ENCODE results near the gene INSM2. TPM values are rescaled to one million over a fixed set of nuclear protein-coding genes. Genes with fewer than 3 reads are reported as not detected.

Gene INSM2, protein sequence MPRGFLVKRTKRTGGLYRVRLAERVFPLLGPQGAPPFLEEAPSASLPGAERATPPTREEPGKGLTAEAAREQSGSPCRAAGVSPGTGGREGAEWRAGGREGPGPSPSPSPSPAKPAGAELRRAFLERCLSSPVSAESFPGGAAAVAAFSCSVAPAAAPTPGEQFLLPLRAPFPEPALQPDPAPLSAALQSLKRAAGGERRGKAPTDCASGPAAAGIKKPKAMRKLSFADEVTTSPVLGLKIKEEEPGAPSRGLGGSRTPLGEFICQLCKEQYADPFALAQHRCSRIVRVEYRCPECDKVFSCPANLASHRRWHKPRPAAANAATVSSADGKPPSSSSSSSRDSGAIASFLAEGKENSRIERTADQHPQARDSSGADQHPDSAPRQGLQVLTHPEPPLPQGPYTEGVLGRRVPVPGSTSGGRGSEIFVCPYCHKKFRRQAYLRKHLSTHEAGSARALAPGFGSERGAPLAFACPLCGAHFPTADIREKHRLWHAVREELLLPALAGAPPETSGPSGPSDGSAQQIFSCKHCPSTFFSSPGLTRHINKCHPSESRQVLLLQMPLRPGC
- total RNA-seq, result not detected

DNA sequence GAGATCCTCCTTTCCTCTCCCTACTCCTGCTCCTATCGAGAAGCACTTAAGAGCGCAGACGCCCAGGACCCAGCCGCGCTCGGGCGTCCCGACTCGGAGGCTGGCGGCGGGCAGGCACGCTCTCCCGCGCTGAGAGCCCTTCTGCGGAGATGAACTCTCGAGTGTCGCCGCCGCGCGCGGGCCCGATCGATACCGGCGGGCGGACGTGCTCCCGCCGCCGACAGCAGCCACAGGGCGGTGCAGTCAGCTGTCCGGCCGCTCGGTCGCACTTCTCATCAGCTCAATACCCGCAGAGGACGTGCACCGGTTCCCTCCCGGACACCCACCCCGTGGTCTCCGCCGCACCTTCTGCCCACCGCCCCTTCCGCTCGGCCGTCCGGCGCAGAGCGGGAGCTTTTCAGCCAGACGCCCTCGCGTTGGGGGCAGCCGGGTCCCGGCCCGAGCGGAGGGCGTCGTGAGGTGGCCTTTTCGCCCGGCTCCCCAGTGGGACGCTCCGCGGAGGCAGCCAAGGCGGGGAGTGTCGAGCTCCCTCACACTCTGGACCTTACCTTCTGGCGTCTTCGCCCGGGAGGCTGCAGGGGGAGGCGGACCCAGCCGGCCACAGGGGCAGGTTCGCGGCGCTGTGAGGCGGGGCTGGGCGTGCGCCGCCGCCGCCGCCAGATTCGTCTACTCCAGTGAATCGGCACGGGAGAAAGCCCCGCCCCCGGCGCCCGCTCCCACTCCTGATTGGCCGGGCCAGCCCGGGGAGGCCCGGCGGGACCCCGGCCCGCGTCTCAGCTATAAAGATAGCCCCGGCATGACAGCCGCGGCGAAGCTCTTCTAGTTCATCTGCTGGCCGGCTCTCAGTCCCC, at the start of gene INSM2:
Gene INSM2 (plus strand): TSS at position 808 of the 851 bp plus-strand sequence. CDS start 89 bp downstream, outside the sequence.
- peak within 1 kb of the TSS; percentile 16 to 72 (median 69) for H3K4me3 ChIP-seq (ENCODE audit: low read length in 3 of 3)
- no peak within 1 kb of the TSS for H3K9ac ChIP-seq (ENCODE audit: low read depth in 1 of 3, low read length in 3 of 3)
- H3K36me3 ChIP-seq (ENCODE audit: control insufficient read depth in 3 of 3, insufficient read depth in 3 of 3, low read length in 3 of 3), result no peaks in the 10 kb centered on the region
- peaks cover 6 to 23% (median 17%) of the 10 kb centered on the region in 3 donors for H3K4me1 ChIP-seq (ENCODE audit: control insufficient read depth in 3 of 3, insufficient read depth in 3 of 3, low read length in 3 of 3)
- no peak within 1 kb of the TSS for H3K27ac ChIP-seq (ENCODE audit: low read depth, low read length)
- H3K9me3 ChIP-seq (ENCODE audit: control insufficient read depth in 3 of 3, low read length in 3 of 3), result no peaks in the 10 kb centered on the region
- peaks cover 34 to 42% (median 36%) of the 10 kb centered on the region in 3 donors for H3K27me3 ChIP-seq (ENCODE audit: control insufficient read depth in 3 of 3, insufficient read depth in 3 of 3, low read length in 3 of 3)

DNA sequence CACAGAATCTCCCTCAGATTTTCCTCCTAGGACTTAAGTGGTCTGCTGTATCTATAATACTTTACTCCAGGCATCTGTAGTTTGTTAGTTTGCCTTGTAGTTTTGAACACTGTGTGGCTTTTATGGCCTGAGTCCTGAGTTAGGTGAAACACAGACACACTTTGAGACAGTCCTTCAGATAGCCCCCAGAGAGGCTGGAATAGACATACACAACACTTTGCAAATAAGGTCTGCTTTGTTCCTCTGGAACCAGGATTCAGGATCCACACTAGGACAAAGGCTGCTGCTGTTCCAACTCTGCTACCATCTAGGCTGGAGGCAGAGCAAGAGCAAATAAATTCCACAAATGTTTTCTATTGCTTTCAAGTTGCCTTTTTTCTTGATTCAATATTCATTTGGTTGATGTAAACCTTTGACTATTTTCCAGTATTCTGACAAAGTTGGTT, 41.4 kb upstream of the INSM2 start:
- no peaks in the 10 kb centered on the region for H3K36me3 ChIP-seq (ENCODE audit: control insufficient read depth in 3 of 3, insufficient read depth in 3 of 3, low read length in 3 of 3)
- no peak overlapping the region for H3K9ac ChIP-seq (ENCODE audit: low read depth in 1 of 3, low read length in 3 of 3)
- H3K27me3 ChIP-seq (ENCODE audit: control insufficient read depth in 3 of 3, insufficient read depth in 3 of 3, low read length in 3 of 3), result no peaks in the 10 kb centered on the region
- peaks cover 0 to 4% (median 2%) of the 10 kb centered on the region in 3 donors for H3K9me3 ChIP-seq (ENCODE audit: control insufficient read depth in 3 of 3, low read length in 3 of 3)
- H3K27ac ChIP-seq (ENCODE audit: low read depth, low read length), result no peak overlapping the region
- H3K4me3 ChIP-seq (ENCODE audit: low read length in 3 of 3), result no peak overlapping the region
- no peaks in the 10 kb centered on the region for H3K4me1 ChIP-seq (ENCODE audit: control insufficient read depth in 3 of 3, insufficient read depth in 3 of 3, low read length in 3 of 3)

DNA sequence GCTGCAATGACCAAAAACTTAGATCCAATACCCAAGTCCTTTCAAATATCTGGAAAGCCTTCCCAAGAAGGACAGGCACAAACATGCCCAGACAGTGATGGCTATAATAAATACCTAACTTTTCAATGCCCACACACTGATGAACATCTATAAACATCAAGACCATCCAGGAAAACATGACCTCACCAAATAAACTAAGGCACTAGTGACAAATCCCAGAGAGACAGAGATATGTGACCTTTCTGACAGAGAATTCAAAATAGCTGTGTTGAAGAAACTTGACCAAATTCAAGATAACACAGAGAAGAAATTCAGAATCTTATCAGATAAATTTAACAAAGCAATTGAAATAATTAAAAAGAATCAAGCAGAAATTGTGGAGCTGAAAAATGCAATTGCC, 38.7 kb upstream of the INSM2 start:
- Histone ChIP-seq H3K9ac (ENCODE audit: low read depth in 1 of 3, low read length in 3 of 3) (no peak overlapping the region), H3K36me3 (ENCODE audit: control insufficient read depth in 3 of 3, insufficient read depth in 3 of 3, low read length in 3 of 3) (no peaks in the 10 kb centered on the region), H3K27ac (ENCODE audit: low read depth, low read length) (no peak overlapping the region), H3K4me1 (ENCODE audit: control insufficient read depth in 3 of 3, insufficient read depth in 3 of 3, low read length in 3 of 3) (no peaks in the 10 kb centered on the region), H3K27me3 (ENCODE audit: control insufficient read depth in 3 of 3, insufficient read depth in 3 of 3, low read length in 3 of 3) (no peaks in the 10 kb centered on the region), H3K4me3 (ENCODE audit: low read length in 3 of 3) (no peak overlapping the region), H3K9me3 (ENCODE audit: control insufficient read depth in 3 of 3, low read length in 3 of 3) (peaks cover 0 to 4% (median 2%) of the 10 kb centered on the region in 3 donors)

GRCh38 chr14:35499180-35499579, 34.8 kb upstream of the INSM2 start:
- Histone ChIP-seq H3K4me3 (ENCODE audit: low read length in 3 of 3) (no peak overlapping the region), H3K4me1 (ENCODE audit: control insufficient read depth in 3 of 3, insufficient read depth in 3 of 3, low read length in 3 of 3) (no peaks in the 10 kb centered on the region), H3K27ac (ENCODE audit: low read depth, low read length) (no peak overlapping the region), H3K27me3 (ENCODE audit: control insufficient read depth in 3 of 3, insufficient read depth in 3 of 3, low read length in 3 of 3) (no peaks in the 10 kb centered on the region), H3K9ac (ENCODE audit: low read depth in 1 of 3, low read length in 3 of 3) (no peak overlapping the region), H3K9me3 (ENCODE audit: control insufficient read depth in 3 of 3, low read length in 3 of 3) (no peaks in the 10 kb centered on the region), H3K36me3 (ENCODE audit: control insufficient read depth in 3 of 3, insufficient read depth in 3 of 3, low read length in 3 of 3) (no peaks in the 10 kb centered on the region)

DNA sequence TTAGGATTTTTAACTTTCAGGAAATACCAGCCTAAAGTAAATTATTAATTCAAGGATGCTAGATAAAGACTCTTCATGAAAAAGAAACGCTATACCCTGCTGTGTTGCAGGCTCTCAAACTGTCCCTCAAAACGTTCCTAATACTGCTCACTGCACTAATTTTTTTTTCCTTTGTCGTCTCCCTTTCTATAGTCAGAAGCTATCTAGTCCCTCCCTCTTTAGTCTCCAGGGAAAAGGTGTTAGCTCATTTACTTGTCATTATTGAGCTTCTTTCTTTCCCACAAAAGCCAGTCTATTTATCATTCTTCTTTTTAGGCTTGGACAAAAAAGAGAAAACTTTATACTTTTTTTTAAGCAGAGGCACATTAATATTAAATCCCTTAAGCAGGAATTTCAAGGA, 30.3 kb upstream of the INSM2 start:
- no peaks in the 10 kb centered on the region for H3K4me1 ChIP-seq (ENCODE audit: control insufficient read depth in 3 of 3, insufficient read depth in 3 of 3, low read length in 3 of 3)
- no peak overlapping the region for H3K4me3 ChIP-seq (ENCODE audit: low read length in 3 of 3)
- no peak overlapping the region for H3K9ac ChIP-seq (ENCODE audit: low read depth in 1 of 3, low read length in 3 of 3)
- H3K9me3 ChIP-seq (ENCODE audit: control insufficient read depth in 3 of 3, low read length in 3 of 3), result no peaks in the 10 kb centered on the region
- H3K27me3 ChIP-seq (ENCODE audit: control insufficient read depth in 3 of 3, insufficient read depth in 3 of 3, low read length in 3 of 3), result no peaks in the 10 kb centered on the region
- no peaks in the 10 kb centered on the region for H3K36me3 ChIP-seq (ENCODE audit: control insufficient read depth in 3 of 3, insufficient read depth in 3 of 3, low read length in 3 of 3)
- H3K27ac ChIP-seq (ENCODE audit: low read depth, low read length), result no peak overlapping the region

GRCh38 chr14:35504260-35504659, 29.7 kb upstream of the INSM2 start:
- Histone ChIP-seq H3K9me3 (ENCODE audit: control insufficient read depth in 3 of 3, low read length in 3 of 3) (no peaks in the 10 kb centered on the region), H3K36me3 (ENCODE audit: control insufficient read depth in 3 of 3, insufficient read depth in 3 of 3, low read length in 3 of 3) (no peaks in the 10 kb centered on the region), H3K4me1 (ENCODE audit: control insufficient read depth in 3 of 3, insufficient read depth in 3 of 3, low read length in 3 of 3) (no peaks in the 10 kb centered on the region), H3K9ac (ENCODE audit: low read depth in 1 of 3, low read length in 3 of 3) (no peak overlapping the region), H3K27ac (ENCODE audit: low read depth, low read length) (no peak overlapping the region), H3K4me3 (ENCODE audit: low read length in 3 of 3) (no peak overlapping the region), H3K27me3 (ENCODE audit: control insufficient read depth in 3 of 3, insufficient read depth in 3 of 3, low read length in 3 of 3) (no peaks in the 10 kb centered on the region)

DNA sequence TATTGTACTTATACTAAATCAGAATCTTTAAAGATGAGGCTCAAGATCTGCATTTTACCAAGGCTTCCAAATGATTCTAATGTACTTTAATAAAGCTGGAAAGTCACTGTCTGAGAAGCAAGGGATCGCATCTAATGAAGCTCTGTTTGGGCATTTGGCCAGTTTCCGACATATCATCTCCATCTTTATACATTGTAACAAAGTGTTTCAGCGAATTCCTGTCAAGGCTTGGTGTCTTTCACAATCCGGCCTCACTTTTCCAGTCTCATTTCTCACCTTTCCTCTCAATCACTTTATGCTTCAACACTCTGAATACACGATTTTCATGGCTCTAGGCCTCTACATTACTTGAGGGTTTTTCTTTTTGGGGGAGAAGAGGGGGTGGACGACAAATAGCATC, 27.5 kb upstream of the INSM2 start:
- H3K4me1 ChIP-seq (ENCODE audit: control insufficient read depth in 3 of 3, insufficient read depth in 3 of 3, low read length in 3 of 3), result no peaks in the 10 kb centered on the region
- H3K9me3 ChIP-seq (ENCODE audit: control insufficient read depth in 3 of 3, low read length in 3 of 3), result no peaks in the 10 kb centered on the region
- H3K36me3 ChIP-seq (ENCODE audit: control insufficient read depth in 3 of 3, insufficient read depth in 3 of 3, low read length in 3 of 3), result no peaks in the 10 kb centered on the region
- H3K27ac ChIP-seq (ENCODE audit: low read depth, low read length), result no peak overlapping the region
- H3K9ac ChIP-seq (ENCODE audit: low read depth in 1 of 3, low read length in 3 of 3), result no peak overlapping the region
- no peaks in the 10 kb centered on the region for H3K27me3 ChIP-seq (ENCODE audit: control insufficient read depth in 3 of 3, insufficient read depth in 3 of 3, low read length in 3 of 3)
- H3K4me3 ChIP-seq (ENCODE audit: low read length in 3 of 3), result no peak overlapping the region

DNA sequence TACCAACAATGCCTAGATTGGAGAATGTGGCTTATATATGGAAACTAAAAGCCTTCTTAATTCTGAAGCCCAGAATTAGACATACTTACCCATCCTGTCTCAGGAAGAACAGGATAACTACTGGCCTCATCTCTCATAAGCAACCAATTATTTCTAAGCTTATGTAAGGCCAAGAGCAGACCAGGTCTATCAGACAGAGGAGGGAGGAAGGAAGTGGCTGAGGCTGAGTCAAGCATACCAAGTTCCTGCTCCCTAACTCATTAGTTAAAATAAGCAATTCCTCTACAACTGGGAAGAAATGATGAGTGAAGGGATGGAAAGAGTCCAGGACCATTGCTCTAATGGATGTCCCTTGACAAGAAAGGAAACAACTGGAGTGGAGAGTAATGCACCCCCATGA, 27.0 kb upstream of the INSM2 start:
- H3K27ac ChIP-seq (ENCODE audit: low read depth, low read length), result no peak overlapping the region
- no peak overlapping the region for H3K9ac ChIP-seq (ENCODE audit: low read depth in 1 of 3, low read length in 3 of 3)
- no peaks in the 10 kb centered on the region for H3K27me3 ChIP-seq (ENCODE audit: control insufficient read depth in 3 of 3, insufficient read depth in 3 of 3, low read length in 3 of 3)

DNA sequence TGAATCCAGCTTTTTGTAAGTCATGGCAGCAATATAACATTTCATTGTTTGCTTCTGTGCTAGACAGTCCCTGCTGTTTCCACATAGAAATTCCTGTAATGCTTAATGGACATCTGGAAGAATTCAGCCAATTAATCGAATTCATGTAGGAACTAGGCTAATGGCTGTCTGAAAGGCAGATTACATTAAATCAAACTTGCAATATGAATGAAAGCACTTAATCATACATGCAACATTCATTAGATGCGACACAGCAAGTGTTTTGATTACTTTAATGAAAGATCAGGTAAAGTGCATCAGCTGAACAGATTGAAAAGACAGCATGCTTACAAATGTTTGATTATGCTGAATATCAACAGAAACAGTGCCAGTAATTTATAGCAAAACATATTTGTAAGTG, 24.1 kb upstream of the INSM2 start:
- H3K36me3 ChIP-seq (ENCODE audit: control insufficient read depth in 3 of 3, insufficient read depth in 3 of 3, low read length in 3 of 3), result no peaks in the 10 kb centered on the region
- H3K4me3 ChIP-seq (ENCODE audit: low read length in 3 of 3), result no peak overlapping the region
- H3K27ac ChIP-seq (ENCODE audit: low read depth, low read length), result no peak overlapping the region
- H3K4me1 ChIP-seq (ENCODE audit: control insufficient read depth in 3 of 3, insufficient read depth in 3 of 3, low read length in 3 of 3), result no peaks in the 10 kb centered on the region
- H3K9ac ChIP-seq (ENCODE audit: low read depth in 1 of 3, low read length in 3 of 3), result no peak overlapping the region
- no peaks in the 10 kb centered on the region for H3K27me3 ChIP-seq (ENCODE audit: control insufficient read depth in 3 of 3, insufficient read depth in 3 of 3, low read length in 3 of 3)
- H3K9me3 ChIP-seq (ENCODE audit: control insufficient read depth in 3 of 3, low read length in 3 of 3), result no peaks in the 10 kb centered on the region

More for the DNA sequence above, 27.0 kb upstream of the INSM2 start:
- Histone ChIP-seq H3K4me3 (ENCODE audit: low read length in 3 of 3) (no peak overlapping the region), H3K4me1 (ENCODE audit: control insufficient read depth in 3 of 3, insufficient read depth in 3 of 3, low read length in 3 of 3) (no peaks in the 10 kb centered on the region), H3K9me3 (ENCODE audit: control insufficient read depth in 3 of 3, low read length in 3 of 3) (no peaks in the 10 kb centered on the region), H3K36me3 (ENCODE audit: control insufficient read depth in 3 of 3, insufficient read depth in 3 of 3, low read length in 3 of 3) (no peaks in the 10 kb centered on the region)

DNA sequence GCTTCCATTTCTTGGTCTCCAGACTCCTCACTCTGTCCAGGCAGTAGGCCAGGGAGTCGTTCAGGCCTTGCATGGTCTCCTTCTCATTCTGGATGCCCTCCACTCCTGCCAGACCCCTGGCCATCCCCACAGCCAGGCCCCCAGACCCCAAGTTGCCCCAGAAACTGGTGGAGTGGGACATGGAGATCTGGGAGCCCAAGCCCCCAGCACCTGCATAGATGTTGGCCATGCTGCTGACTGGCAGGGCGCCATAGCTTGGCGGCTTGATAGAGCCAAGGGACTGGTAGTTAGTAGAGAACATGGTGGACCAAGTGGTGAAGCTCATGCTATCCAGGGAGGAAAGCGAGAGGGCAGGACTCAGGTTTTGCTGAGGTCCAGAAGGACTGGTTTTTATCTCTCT, 21.2 kb upstream of the INSM2 start:
- Histone ChIP-seq H3K27me3 (ENCODE audit: control insufficient read depth in 3 of 3, insufficient read depth in 3 of 3, low read length in 3 of 3) (no peaks in the 10 kb centered on the region), H3K9ac (ENCODE audit: low read depth in 1 of 3, low read length in 3 of 3) (no peak overlapping the region), H3K36me3 (ENCODE audit: control insufficient read depth in 3 of 3, insufficient read depth in 3 of 3, low read length in 3 of 3) (no peaks in the 10 kb centered on the region), H3K9me3 (ENCODE audit: control insufficient read depth in 3 of 3, low read length in 3 of 3) (no peaks in the 10 kb centered on the region), H3K4me1 (ENCODE audit: control insufficient read depth in 3 of 3, insufficient read depth in 3 of 3, low read length in 3 of 3) (no peaks in the 10 kb centered on the region), H3K4me3 (ENCODE audit: low read length in 3 of 3) (no peak overlapping the region), H3K27ac (ENCODE audit: low read depth, low read length) (no peak overlapping the region)

All from skeletal muscle tissue (tissue), 4 donors.